HepG2 (cell line): ENCODE results near the gene CDC25C. TPM values are rescaled to one million over a fixed set of nuclear protein-coding genes. Genes with fewer than 3 reads are reported as not detected.
A peak's percentile ranks its signal among the peaks of the same experiment; 100 is the strongest.

Experiments
- ATAC-seq: fragments of 200-7000 bp; cut with Tn5 transposase; 3 replicates; pipeline ENCODE4 v1.9.1; 2020; ENCODE audit warnings: mild to moderate bottlenecking, moderate library complexity
- BruUV-seq: library from RNA; stranded (reverse); fragments of 400-500 nt; replicated peaks from 2 replicates; lab custom pipeline; 2021; lab: Mats Ljungman, UMichigan
- CTCF ChIA-PET: fragments of 300-600 bp; formaldehyde crosslinking; extraction: SDS; loops from one replicate; lab custom pipeline; 2021; ENCODE audit warnings: low total read pairs, inconsistent platforms, low intra/inter-chr PET ratio; lab: Yijun Ruan, JAX
- POLR2A ChIA-PET: fragments of 350-600 bp; sonication (Branson Sonifier 250); formaldehyde crosslinking; loops from one replicate; lab custom pipeline; 2020; ENCODE audit warnings: antibody characterized with exemption, inconsistent platforms; lab: Yijun Ruan, JAX
- DNase-seq: peaks from one replicate; pipeline ENCODE4 v3.0.0-alpha.2; 2015; ENCODE audit warnings: low spot score
- FAIRE-seq: peaks from 3 replicates; lab custom pipeline; 2011; peaks lifted over from hg19 to GRCh38; lab: Jason Lieb, UNC
- H2AFZ ChIP-seq: one replicate; pipeline ENCODE4 v1.6.1; 2011; ENCODE audit warnings: low read length, inconsistent platforms
- H3K27ac ChIP-seq: fragments of 300-600 bp; 3 replicates; pipeline ENCODE4 v1.8.0; 2011; ENCODE audit warnings: mixed run types, mild to moderate bottlenecking, mixed read lengths, low read length, inconsistent platforms; ENCODE audit not compliant: insufficient read depth; ENCODE audit errors: extremely low read length
- H3K27me3 ChIP-seq, 2 experiments: fragments of 200-600 bp in 1 of 2; 2 replicates in 1 of 2; 3 replicates in 1 of 2; pipeline versions ENCODE4 v1.6.0 to v1.8.0; 2011; ENCODE audit warnings: low read length in 2 of 2, mild to moderate bottlenecking in 2 of 2, moderate library complexity in 2 of 2, inconsistent platforms in 1 of 2; ENCODE audit not compliant: insufficient read depth in 2 of 2, control insufficient read depth in 1 of 2
- H3K36me3 ChIP-seq, 2 experiments: fragments of 200-600 bp in 1 of 2; replicated peaks in 1 of 2; 2 replicates in 1 of 2; 3 replicates in 1 of 2; pipeline versions ENCODE4 v1.5.1 to v1.8.0; 2011; ENCODE audit warnings: low read length in 2 of 2, inconsistent platforms in 1 of 2; ENCODE audit not compliant: insufficient read depth in 2 of 2, control insufficient read depth in 1 of 2
- H3K4me1 ChIP-seq: 2 replicates; pipeline ENCODE4 v1.5.1; 2012; ENCODE audit warnings: low read length, inconsistent platforms; ENCODE audit not compliant: insufficient read depth
- H3K4me2 ChIP-seq: 2 replicates; pipeline ENCODE4 v1.6.0; 2011; ENCODE audit warnings: low read depth, low read length, inconsistent platforms
- H3K4me3 ChIP-seq, 3 experiments: fragments of 200-600 bp in 1 of 3; sonication (generic), shearing (Covaris generic) in 1 of 3; replicated peaks in 1 of 3; 2 replicates each; pipeline ENCODE4 v1.5.1; 2011 to 2016; ENCODE audit warnings: low read length in 3 of 3, inconsistent platforms in 2 of 3, low read depth in 2 of 3, mild to moderate bottlenecking in 2 of 3, control low read depth in 1 of 3, mixed read lengths in 1 of 3; ENCODE audit not compliant: insufficient read depth in 1 of 3
- H3K79me2 ChIP-seq: one replicate; pipeline ENCODE4 v1.6.1; 2011; ENCODE audit warnings: low read length, inconsistent platforms; ENCODE audit not compliant: insufficient read depth
- H3K9ac ChIP-seq: 2 replicates; pipeline ENCODE4 v1.6.0; 2011; ENCODE audit warnings: mild to moderate bottlenecking, low read depth, low read length, inconsistent platforms; ENCODE audit not compliant: insufficient read depth
- H3K9me3 ChIP-seq: 2 replicates; pipeline ENCODE4 v1.5.1; 2012; ENCODE audit warnings: mild to moderate bottlenecking, low read length
- H4K20me1 ChIP-seq: 2 replicates; pipeline ENCODE4 v1.6.0; 2011; ENCODE audit warnings: inconsistent platforms, mild to moderate bottlenecking, low read length, moderate library complexity; ENCODE audit not compliant: insufficient read depth
- SRSF1 ChIP-seq: fragments of 200-400 bp; formaldehyde crosslinking; optimal IDR thresholded peaks from 2 replicates; pipeline ENCODE3; 2017; ENCODE audit warnings: mild to moderate bottlenecking, low read depth, low read length, moderate library complexity
- ZKSCAN5 ChIP-seq: sonication (generic); formaldehyde crosslinking; IDR thresholded peaks from 2 replicates; pipeline ENCODE4 v1.5.1; 2020; ENCODE audit warnings: mild to moderate bottlenecking, missing genetic modification reagents
- WGBS: methylation state at CpG from one replicate; pipeline ENCODE4 v1.1.6; 2017; ENCODE audit warnings: low lambda C conversion rate; 5-methylcytosine and 5-hydroxymethylcytosine counted together
- in situ Hi-C: cut with HindIII; loops from 2 replicates; pipeline ENCODE4 v1.10.0; 2017; ENCODE audit warnings: low pct_unique_long_range_greater_than_20kb; ENCODE audit not compliant: extremely low pct_ligation_motif_present
- intact Hi-C: fragments of 100-400 bp; cut with micrococcal nuclease; formaldehyde crosslinking; loops from one replicate; pipeline ENCODE4 v1.10.0; 2022; ENCODE audit not compliant: unreplicated experiment
- polyA plus RNA-seq, 8 experiments: library from polyadenylated mRNA; depleted of rRNA in 3 of 8; stranded (reverse) in 7 of 8; unstranded in 1 of 8; fragments of >200 nt; fragmentation: Illumina TruSeq in 4 of 8; extraction: Trizol in 4 of 8; gene quantifications; 2 replicates each; pipeline versions ENCODE4 v1.2.1 to v1.2.3, GENCODE V29; 2011 to 2016; ENCODE audit warnings: low read depth in 4 of 8, missing spikeins in 1 of 8, mixed read lengths in 1 of 8; ENCODE audit not compliant: insufficient read depth in 1 of 8
- total RNA-seq, 5 experiments: library from RNA; depleted of rRNA; stranded (reverse); fragments of >200 nt; fragmentation: Illumina TruSeq; extraction: Trizol; gene quantifications; 2 replicates each; pipeline ENCODE4 v1.2.3, GENCODE V29; 2016; ENCODE audit warnings: low read depth in 1 of 5
- TF ChIP-seq, protein P1 (sequence below): IDR thresholded peaks from 2 replicates; pipeline ENCODE4 v1.6.1; 2012; ENCODE audit warnings: inconsistent platforms
- TF ChIP-seq, protein P2 (sequence below): sonication (generic); formaldehyde crosslinking; IDR thresholded peaks from 2 replicates; pipeline ENCODE4 v1.8.0; 2022; ENCODE audit warnings: missing genetic modification reagents, mild to moderate bottlenecking, borderline replicate concordance
- TF ChIP-seq, protein P3 (sequence below): fragments of 450-650 bp; IDR thresholded peaks from 2 replicates; pipeline ENCODE4 v1.6.1; 2016

CDC25C gene
- total and polyA plus RNA-seq, 2 of the 13 experiments (the other 11 are each of a cell fraction or from before 2014, with no cell fraction given) = 17.7 to 27.6 TPM

DNA sequence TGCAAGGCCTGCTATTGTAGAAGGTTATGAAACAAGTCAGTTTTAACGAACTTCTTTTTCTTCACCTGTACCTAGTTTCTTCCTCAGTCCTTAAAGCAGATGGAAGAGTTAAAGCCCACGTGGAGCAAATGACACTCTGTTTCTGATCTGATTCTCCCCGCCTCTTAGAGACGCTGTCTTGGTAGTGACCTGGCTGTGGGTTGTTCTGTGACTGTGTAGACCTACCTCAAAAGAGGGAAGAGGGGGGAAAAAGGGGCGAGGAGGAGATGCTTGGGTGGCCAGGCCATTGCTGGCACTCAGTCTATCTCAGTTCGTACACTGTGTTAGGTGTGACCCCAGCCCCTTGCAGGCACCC is 57.8 kb downstream of the CDC25C start:
- peak overlapping the region; percentile 27 for H2AFZ ChIP-seq
- intact Hi-C loops = no loop called here
- peak overlapping the region; percentile 40 to 66 (median 50); a peak in 5 of 6 replicates for H3K4me3 ChIP-seq
- 28% methylated on average over 6 of the region's 6 CpGs for WGBS
- H3K27ac ChIP-seq = no peak overlapping the region
- H3K9me3 ChIP-seq = no peaks in the 10 kb centered on the region
- peaks cover 0 to 16% of the 10 kb centered on the region in 2 experiments; a peak in 3 of 5 replicates for H3K27me3 ChIP-seq
- no peaks in the 10 kb centered on the region for H3K79me2 ChIP-seq
- FAIRE-seq (no peak), ATAC-seq (peak; percentile 37), DNase-seq (no peak)
- H3K36me3 ChIP-seq = no peaks in the 10 kb centered on the region
- H3K4me1 ChIP-seq = peaks cover 33% of the 10 kb centered on the region
- POLR2A ChIA-PET = no interaction called here
- H3K9ac ChIP-seq = no peak overlapping the region
- H3K4me2 ChIP-seq = peak overlapping the region; percentile 69
- no peaks in the 10 kb centered on the region for H4K20me1 ChIP-seq
- CTCF ChIA-PET = no interaction called here
- in situ Hi-C loops = loop anchor here (5.0 kb wide), 1 partner anchor 52 kb away; no protein-coding TSS in a partner anchor
- TF ChIP-seq ZKSCAN5 = no peak
- TF ChIP-seq SRSF1 = no peak
- TF ChIP-seq, protein P1, sequence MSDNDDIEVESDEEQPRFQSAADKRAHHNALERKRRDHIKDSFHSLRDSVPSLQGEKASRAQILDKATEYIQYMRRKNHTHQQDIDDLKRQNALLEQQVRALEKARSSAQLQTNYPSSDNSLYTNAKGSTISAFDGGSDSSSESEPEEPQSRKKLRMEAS = 0 out of 2 replicates have a peak, but pooled peaks have one; percentile 14
- TF ChIP-seq, protein P2, sequence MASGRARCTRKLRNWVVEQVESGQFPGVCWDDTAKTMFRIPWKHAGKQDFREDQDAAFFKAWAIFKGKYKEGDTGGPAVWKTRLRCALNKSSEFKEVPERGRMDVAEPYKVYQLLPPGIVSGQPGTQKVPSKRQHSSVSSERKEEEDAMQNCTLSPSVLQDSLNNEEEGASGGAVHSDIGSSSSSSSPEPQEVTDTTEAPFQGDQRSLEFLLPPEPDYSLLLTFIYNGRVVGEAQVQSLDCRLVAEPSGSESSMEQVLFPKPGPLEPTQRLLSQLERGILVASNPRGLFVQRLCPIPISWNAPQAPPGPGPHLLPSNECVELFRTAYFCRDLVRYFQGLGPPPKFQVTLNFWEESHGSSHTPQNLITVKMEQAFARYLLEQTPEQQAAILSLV = no peak
- TF ChIP-seq, protein P3, sequence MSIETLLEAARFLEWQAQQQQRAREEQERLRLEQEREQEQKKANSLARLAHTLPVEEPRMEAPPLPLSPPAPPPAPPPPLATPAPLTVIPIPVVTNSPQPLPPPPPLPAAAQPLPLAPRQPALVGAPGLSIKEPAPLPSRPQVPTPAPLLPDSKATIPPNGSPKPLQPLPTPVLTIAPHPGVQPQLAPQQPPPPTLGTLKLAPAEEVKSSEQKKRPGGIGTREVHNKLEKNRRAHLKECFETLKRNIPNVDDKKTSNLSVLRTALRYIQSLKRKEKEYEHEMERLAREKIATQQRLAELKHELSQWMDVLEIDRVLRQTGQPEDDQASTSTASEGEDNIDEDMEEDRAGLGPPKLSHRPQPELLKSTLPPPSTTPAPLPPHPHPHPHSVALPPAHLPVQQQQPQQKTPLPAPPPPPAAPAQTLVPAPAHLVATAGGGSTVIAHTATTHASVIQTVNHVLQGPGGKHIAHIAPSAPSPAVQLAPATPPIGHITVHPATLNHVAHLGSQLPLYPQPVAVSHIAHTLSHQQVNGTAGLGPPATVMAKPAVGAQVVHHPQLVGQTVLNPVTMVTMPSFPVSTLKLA = peak; percentile 29; the same call in 1 of the 2 replicates
- BruUV-seq = no TSS peak
